LNCAP (cell line): ENCODE results near the gene APP.

ENCODE experiments used
- CTCF ChIP-seq: fragments of 450-650 bp; IDR thresholded peaks from 2 replicates; pipeline ENCODE4 v1.5.1; 2017; ENCODE audit warnings: mild to moderate bottlenecking

APP gene

GRCh38 chr21:25906587-25906986, 264.0 kb downstream of the APP start:
- no peak for TF ChIP-seq CTCF

- no peak for TF ChIP-seq CTCF
These were observed 265.4 kb downstream of the APP start for GRCh38 chr21:25905126-25905525.

- TF ChIP-seq CTCF = no peak
These were observed 266.4 kb downstream of the APP start for GRCh38 chr21:25904044-25904695.

GRCh38 chr21:25903607-25904006, 267.0 kb downstream of the APP start:
- no peak for TF ChIP-seq CTCF

- TF ChIP-seq CTCF = no peak
These were observed 269.1 kb downstream of the APP start for GRCh38 chr21:25901330-25901979.

- TF ChIP-seq CTCF = no peak
These were observed 271.9 kb downstream of the APP start for GRCh38 chr21:25898671-25899070.

GRCh38 chr21:25897383-25897782, 273.2 kb downstream of the APP start:
- no peak for TF ChIP-seq CTCF
